Upper lobe of left lung (tissue), 4 donors: ENCODE measurements around the gene NOC4L.

ENCODE experiments used
- CTCF ChIP-seq, 6 experiments: fragments of 450-650 bp in 4 of 6; fragments of 200-600 bp in 2 of 6; sonication (generic) in 2 of 6; IDR thresholded peaks; one replicate each; pipeline ENCODE4 v1.5.1; 2016 to 2019; ENCODE audit warnings: antibody characterized with exemption in 6 of 6
- EP300 ChIP-seq, 4 donors: sonication (generic); formaldehyde crosslinking; IDR thresholded peaks; one replicate each; pipeline ENCODE4 v1.5.1; 2017; ENCODE audit warnings: antibody characterized with exemption in 4 of 4, control low read depth in 2 of 4
- POLR2A ChIP-seq, 4 donors: fragments of 450-650 bp; IDR thresholded peaks; one replicate each; pipeline ENCODE4 v1.5.1; 2016 to 2017; ENCODE audit warnings: antibody characterized with exemption in 4 of 4, mild to moderate bottlenecking in 2 of 4
- POLR2AphosphoS5 ChIP-seq, 2 donors: sonication (generic); formaldehyde crosslinking; IDR thresholded peaks; one replicate each; pipeline ENCODE4 v1.5.1; 2017; ENCODE audit warnings: antibody characterized with exemption in 2 of 2

DNA sequence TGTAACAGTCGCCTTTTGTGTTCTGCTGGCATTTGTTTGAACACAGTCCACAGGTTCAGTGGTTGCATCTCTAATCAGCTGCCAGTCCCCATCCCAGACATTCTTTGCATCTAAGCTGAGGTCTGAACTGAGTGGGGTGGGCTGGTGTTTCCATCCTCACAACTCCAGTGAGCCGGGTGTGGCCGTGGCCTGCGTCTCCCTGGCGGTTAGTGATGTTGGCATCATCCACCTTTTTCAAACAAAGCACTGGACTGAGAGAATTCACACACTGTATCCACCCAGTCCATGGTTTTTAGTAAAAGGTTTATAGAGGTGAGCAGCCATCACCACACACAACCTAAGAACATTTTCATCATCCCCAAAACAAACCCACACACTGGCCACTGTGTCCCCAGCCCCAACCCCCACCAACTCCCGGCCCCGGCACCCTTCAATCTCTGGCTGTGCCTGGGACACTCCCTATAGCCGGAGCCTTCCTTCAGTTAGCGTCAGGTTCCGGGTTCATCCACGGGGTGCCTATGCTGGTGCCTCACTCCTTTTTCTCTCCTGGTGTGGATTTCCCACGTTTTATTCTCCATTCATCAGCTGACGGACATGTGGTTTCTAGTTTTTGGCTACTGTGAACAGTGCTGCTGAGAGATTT, 6.7 kb upstream of the NOC4L start:
- no peak for TF ChIP-seq EP300 (IDR thresholded peaks at IDR 0.05)
- TF ChIP-seq CTCF (IDR thresholded peaks at IDR 0.05), result no peak
- no peak for TF ChIP-seq POLR2A (IDR thresholded peaks at IDR 0.05)
- TF ChIP-seq POLR2AphosphoS5 (IDR thresholded peaks at IDR 0.05), result no peak
